ENCODE measurements around the gene MT4. TPM values are rescaled to one million over a fixed set of nuclear protein-coding genes. Genes with fewer than 3 reads are reported as not detected.
A peak's percentile ranks its signal among the peaks of the same experiment; 100 is the strongest.

MT4 gene
- total and polyA plus RNA-seq, 12 donors, result not detected

DNA sequence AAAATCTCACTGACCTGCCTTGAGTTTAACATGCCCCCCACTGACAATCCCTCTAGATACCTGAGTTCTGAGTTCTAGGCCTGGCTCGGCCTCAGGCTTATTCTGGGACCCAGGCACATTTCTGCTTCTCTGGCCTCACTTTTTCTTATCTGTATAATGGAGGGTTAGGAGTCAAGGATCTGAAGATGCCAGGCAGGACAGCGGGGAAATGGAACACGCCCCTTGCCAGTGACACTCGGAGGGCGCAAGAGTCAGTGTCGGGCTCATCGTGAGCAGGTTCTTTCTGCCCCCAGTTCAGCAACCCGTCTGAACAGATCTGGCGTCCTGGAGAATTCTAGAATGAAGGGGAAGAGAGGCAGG lies 23.9 kb downstream of the MT4 start:
- no peak for DNase-seq
- H3K4me3 ChIP-seq, result peak overlapping the region; percentile 7 to 53 (median 46)
- no peak for ATAC-seq
- H3K36me3 ChIP-seq, result no peaks in the 10 kb centered on the region
- TF ChIP-seq, protein P1, sequence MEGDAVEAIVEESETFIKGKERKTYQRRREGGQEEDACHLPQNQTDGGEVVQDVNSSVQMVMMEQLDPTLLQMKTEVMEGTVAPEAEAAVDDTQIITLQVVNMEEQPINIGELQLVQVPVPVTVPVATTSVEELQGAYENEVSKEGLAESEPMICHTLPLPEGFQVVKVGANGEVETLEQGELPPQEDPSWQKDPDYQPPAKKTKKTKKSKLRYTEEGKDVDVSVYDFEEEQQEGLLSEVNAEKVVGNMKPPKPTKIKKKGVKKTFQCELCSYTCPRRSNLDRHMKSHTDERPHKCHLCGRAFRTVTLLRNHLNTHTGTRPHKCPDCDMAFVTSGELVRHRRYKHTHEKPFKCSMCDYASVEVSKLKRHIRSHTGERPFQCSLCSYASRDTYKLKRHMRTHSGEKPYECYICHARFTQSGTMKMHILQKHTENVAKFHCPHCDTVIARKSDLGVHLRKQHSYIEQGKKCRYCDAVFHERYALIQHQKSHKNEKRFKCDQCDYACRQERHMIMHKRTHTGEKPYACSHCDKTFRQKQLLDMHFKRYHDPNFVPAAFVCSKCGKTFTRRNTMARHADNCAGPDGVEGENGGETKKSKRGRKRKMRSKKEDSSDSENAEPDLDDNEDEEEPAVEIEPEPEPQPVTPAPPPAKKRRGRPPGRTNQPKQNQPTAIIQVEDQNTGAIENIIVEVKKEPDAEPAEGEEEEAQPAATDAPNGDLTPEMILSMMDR (IDR thresholded peaks at IDR 0.05), result no peak
- H3K27me3 ChIP-seq, result peaks cover 11 to 52% (median 34%) of the 10 kb centered on the region in 7 donors
- 31 to 38% methylated on average over 9 of the region's 9 CpGs for WGBS, 2 donors
- intact Hi-C loops (cut with DNase I), result no loop called here
- peaks cover 3 to 11% (median 8%) of the 10 kb centered on the region in 9 donors for H3K4me1 ChIP-seq
- no peak overlapping the region for H3K27ac ChIP-seq
- H3K9me3 ChIP-seq, result no peaks in the 10 kb centered on the region

DNA sequence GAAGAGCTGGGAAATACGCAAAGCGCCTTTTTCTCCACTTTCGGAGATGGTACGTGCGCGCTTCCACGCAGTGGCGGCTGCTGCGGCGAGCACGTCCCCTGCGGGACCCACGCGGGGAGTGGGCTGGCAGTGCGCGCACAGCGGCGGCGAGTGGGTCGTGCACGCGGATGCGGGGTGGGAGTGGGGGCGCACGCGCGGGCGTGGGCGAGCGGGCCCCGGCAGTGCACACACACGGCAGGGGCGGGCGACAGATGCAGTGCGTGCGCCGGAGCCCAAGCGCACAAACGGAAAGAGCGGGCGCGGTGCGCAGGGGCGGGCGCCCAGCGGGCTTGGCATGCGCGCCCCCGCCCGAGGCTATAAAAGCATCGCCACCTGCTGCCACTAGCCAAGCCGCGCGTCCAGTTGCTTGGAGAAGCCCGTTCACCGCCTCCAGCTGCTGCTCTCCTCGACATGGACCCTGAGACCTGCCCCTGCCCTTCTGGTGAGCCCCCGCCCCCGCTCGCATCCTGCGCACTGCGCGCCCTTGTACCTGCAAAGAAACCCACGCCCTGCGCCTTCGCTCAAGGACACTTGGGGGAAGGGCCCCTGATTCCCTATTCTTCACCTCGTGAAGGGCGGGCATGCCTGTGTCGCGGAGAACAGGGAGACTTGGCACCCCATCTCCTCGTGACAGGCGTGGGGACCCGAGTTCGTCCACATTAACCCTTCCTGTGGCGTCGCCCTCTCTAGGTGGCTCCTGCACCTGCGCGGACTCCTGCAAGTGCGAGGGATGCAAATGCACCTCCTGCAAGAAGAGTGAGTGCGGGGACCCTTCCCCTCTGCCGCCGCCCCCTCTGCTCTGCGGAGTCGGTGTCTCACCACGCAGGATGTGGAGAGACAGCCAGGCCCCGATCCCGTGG lies 24.5 kb downstream of the MT4 start, which contains the start of gene MT3:
TSS of gene MT3 (plus strand) at position 388 of the 899 bp plus-strand sequence. CDS start at position 451, 63 bp downstream.
- TF ChIP-seq, protein P1 (IDR thresholded peaks at IDR 0.05), result no peak
- ATAC-seq (peak in 6 of 8 donors; percentile 23 to 62 (median 40)), DNase-seq (peak in 1 of 2 donors; percentile 17)
- peaks cover 0 to 4% (median 0%) of the 10 kb centered on the region in 11 donors for H3K9me3 ChIP-seq
- H3K27ac ChIP-seq, result no peak within 1 kb of the TSS
- peak within 1 kb of the TSS; percentile 7 to 53 (median 46) for H3K4me3 ChIP-seq
- intact Hi-C loops (cut with DNase I), result loop anchor here in 1 of 10 donors (10.0 kb wide), 1 partner anchor 75 kb away; no protein-coding TSS in a partner anchor
- peaks cover 3 to 11% (median 8%) of the 10 kb centered on the region in 9 donors for H3K4me1 ChIP-seq
- no peaks in the 10 kb centered on the region for H3K36me3 ChIP-seq
- 6 to 9% methylated on average over 87 of the region's 87 CpGs for WGBS, 2 donors
- peaks cover 11 to 46% (median 34%) of the 10 kb centered on the region in 7 donors for H3K27me3 ChIP-seq

DNA sequence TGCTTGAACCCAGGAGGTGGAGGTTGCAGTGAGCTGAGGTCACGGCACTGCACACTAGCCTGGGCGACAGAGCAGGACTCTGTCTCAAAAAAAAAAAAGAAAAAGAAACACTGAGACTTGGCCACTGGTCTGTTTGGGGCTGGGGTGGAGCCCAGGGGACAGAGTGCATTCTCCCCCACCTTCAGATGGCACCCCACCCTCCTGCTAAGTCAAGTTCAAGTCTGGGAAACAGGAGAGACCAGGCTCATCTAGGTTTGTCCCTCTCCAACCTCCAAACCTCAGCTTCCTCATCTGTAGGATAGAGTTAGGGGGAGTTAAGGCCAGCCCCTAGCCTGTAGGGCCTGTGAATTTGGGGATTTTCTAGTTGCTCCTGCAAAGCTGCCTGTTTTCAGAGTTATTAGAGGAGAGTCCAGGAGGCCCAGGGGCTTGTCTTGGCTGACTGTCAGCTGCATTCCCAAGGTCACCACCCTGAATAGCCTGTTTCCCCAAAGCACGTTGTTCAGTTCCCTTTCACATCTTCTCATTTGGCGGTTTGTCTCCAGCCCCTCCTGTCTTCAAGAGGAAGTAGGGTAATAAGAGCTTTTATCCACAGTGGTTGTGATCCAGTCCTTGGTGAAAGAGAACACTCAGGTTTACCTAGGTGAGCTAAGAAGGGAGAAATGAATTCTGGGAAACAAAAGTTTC lies 26.6 kb downstream of the MT4 start:
- peaks cover 3 to 11% (median 8%) of the 10 kb centered on the region in 9 donors for H3K4me1 ChIP-seq
- TF ChIP-seq, protein P1 (IDR thresholded peaks at IDR 0.05), result no peak
- intact Hi-C loops (cut with DNase I), result loop anchor here in 1 of 10 donors (10.0 kb wide), 1 partner anchor 77 kb away; no protein-coding TSS in a partner anchor
- no peak overlapping the region for H3K27ac ChIP-seq
- WGBS, 2 donors, result 50 to 69% methylated on average over 4 of the region's 4 CpGs
- H3K4me3 ChIP-seq, result no peak overlapping the region
- peaks cover 11 to 45% (median 34%) of the 10 kb centered on the region in 7 donors for H3K27me3 ChIP-seq
- DNase-seq (no peak), ATAC-seq (no peak)
- H3K9me3 ChIP-seq, result peaks cover 0 to 4% (median 0%) of the 10 kb centered on the region in 11 donors
- no peaks in the 10 kb centered on the region for H3K36me3 ChIP-seq
